Parathyroid adenoma (tissue), 2 donors: ENCODE measurements around the gene FAM181A.
A peak's percentile ranks its signal among the peaks of the same experiment; 100 is the strongest.

Experiments used
- H2AFZ ChIP-seq: fragments of 300-600 bp; sonication (generic); one replicate; pipeline ENCODE4 v1.7.0; 2017; ENCODE audit warnings: antibody characterized with exemption, mild to moderate bottlenecking
- H3K27ac ChIP-seq: fragments of 300-600 bp; sonication (generic); one replicate; pipeline ENCODE4 v1.7.0; 2017
- H3K27me3 ChIP-seq: fragments of 300-600 bp; sonication (generic); one replicate; pipeline ENCODE4 v1.7.0; 2017; ENCODE audit warnings: low read length; ENCODE audit not compliant: control insufficient read depth, insufficient read depth
- H3K36me3 ChIP-seq: fragments of 300-600 bp; sonication (generic); one replicate; pipeline ENCODE4 v1.7.0; 2017; ENCODE audit warnings: low read length; ENCODE audit not compliant: control insufficient read depth, insufficient read depth
- H3K4me1 ChIP-seq: fragments of 300-600 bp; sonication (generic); one replicate; pipeline ENCODE4 v1.7.0; 2017; ENCODE audit warnings: control low read depth
- H3K4me2 ChIP-seq: fragments of 300-600 bp; sonication (generic); one replicate; pipeline ENCODE4 v1.7.0; 2017; ENCODE audit warnings: low read length
- H3K4me3 ChIP-seq: fragments of 300-600 bp; sonication (generic); one replicate; pipeline ENCODE4 v1.7.0; 2017; ENCODE audit warnings: low read depth, low read length
- H3K79me2 ChIP-seq: fragments of 300-600 bp; sonication (generic); one replicate; pipeline ENCODE4 v1.7.0; 2017; ENCODE audit warnings: control low read depth
- H3K9ac ChIP-seq: fragments of 300-600 bp; sonication (generic); one replicate; pipeline ENCODE4 v1.7.0; 2017; ENCODE audit warnings: mild to moderate bottlenecking
- H3K9me3 ChIP-seq: fragments of 300-600 bp; sonication (generic); one replicate; pipeline ENCODE4 v1.7.0; 2017; ENCODE audit warnings: low read length; ENCODE audit not compliant: control insufficient read depth
- CTCF ChIP-seq: fragments of 300-600 bp; sonication (generic); IDR thresholded peaks from one replicate; pipeline ENCODE4 v1.7.0; 2017; ENCODE audit warnings: antibody characterized with exemption, mild to moderate bottlenecking
- donor health status: primary hyperparathyroidism.

FAM181A gene

DNA sequence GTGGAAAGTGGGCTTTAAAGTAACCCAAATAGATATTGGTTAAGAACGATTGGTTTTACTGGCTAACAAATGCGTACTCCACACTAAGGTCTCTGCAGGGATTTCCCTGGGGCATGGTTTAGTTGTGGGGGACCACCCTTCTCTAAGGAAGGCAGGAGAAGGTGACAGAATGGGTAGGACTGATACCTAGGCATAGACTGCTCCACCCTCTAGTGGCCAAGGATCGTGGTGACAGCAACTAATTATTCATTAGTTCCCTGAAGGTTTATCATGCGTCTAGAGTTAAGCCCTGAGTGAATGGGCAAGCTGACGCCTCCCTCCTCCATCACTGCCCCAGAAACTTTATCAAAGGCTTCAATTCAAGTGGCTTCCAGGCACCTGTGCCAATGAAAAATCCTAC, 9.1 kb downstream of the FAM181A start:
- no peak overlapping the region for H3K4me2 ChIP-seq
- no peaks in the 10 kb centered on the region for H3K79me2 ChIP-seq
- TF ChIP-seq CTCF, result peak; percentile 40
- H3K27me3 ChIP-seq, result no peaks in the 10 kb centered on the region
- no peaks in the 10 kb centered on the region for H3K4me1 ChIP-seq
- H3K9me3 ChIP-seq, result no peaks in the 10 kb centered on the region
- H3K4me3 ChIP-seq, result no peak overlapping the region
- no peak overlapping the region for H2AFZ ChIP-seq
- no peak overlapping the region for H3K9ac ChIP-seq
- no peaks in the 10 kb centered on the region for H3K36me3 ChIP-seq
- H3K27ac ChIP-seq, result no peak overlapping the region

DNA sequence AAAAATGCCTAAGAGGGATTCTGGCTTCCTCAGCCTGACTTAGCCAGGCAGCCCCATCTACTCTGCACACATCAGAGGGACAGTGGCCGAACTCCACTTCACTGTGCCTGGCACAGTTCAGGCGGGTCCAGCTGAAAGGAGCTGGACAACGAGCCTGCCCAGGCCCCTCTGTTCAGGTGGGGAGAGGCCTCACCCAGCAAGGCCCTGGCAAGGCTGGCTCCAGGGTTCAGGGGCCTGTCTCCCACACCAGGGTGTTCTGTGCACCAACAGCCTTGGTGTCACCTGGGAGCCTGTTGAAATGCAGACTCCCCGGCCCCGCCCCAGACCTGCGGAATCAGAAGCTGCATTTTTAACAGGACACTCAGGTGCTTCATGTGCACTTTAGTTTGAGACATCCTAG, 9.8 kb downstream of the FAM181A start:
- no peaks in the 10 kb centered on the region for H3K27me3 ChIP-seq
- no peak overlapping the region for H3K4me3 ChIP-seq
- no peak overlapping the region for H3K9ac ChIP-seq
- no peak overlapping the region for H2AFZ ChIP-seq
- no peaks in the 10 kb centered on the region for H3K9me3 ChIP-seq
- H3K79me2 ChIP-seq, result no peaks in the 10 kb centered on the region
- no peak overlapping the region for H3K4me2 ChIP-seq
- TF ChIP-seq CTCF, result no peak
- no peak overlapping the region for H3K27ac ChIP-seq
- no peaks in the 10 kb centered on the region for H3K36me3 ChIP-seq
- H3K4me1 ChIP-seq, result no peaks in the 10 kb centered on the region

GRCh38 chr14:93937519-93937918, 10.4 kb downstream of the FAM181A start:
- Histone ChIP-seq H3K4me1 (no peaks in the 10 kb centered on the region), H3K4me2 (no peak overlapping the region), H3K4me3 (no peak overlapping the region), H3K9me3 (no peaks in the 10 kb centered on the region), H3K27me3 (no peaks in the 10 kb centered on the region), H3K27ac (no peak overlapping the region), H3K36me3 (no peaks in the 10 kb centered on the region), H3K79me2 (no peaks in the 10 kb centered on the region), H3K9ac (no peak overlapping the region), H2AFZ (no peak overlapping the region)
- TF ChIP-seq CTCF, result no peak

GRCh38 chr14:93938751-93939303, 11.7 kb downstream of the FAM181A start:
- no peak for TF ChIP-seq CTCF
- H3K9me3 ChIP-seq, result no peaks in the 10 kb centered on the region
- no peak overlapping the region for H3K4me3 ChIP-seq
- H3K27ac ChIP-seq, result no peak overlapping the region
- no peaks in the 10 kb centered on the region for H3K36me3 ChIP-seq
- no peaks in the 10 kb centered on the region for H3K4me1 ChIP-seq
- peak overlapping the region; percentile 82 for H2AFZ ChIP-seq
- no peaks in the 10 kb centered on the region for H3K79me2 ChIP-seq
- no peak overlapping the region for H3K4me2 ChIP-seq
- H3K27me3 ChIP-seq, result no peaks in the 10 kb centered on the region
- no peak overlapping the region for H3K9ac ChIP-seq
